Measurements from ENCODE around the gene WRNIP1.
A peak's percentile ranks its signal among the peaks of the same experiment; 100 is the strongest.

The WRNIP1 gene

GRCh38 chr6:2765166-2765895, at the start of gene WRNIP1:
TSS of gene WRNIP1 (plus strand) at chr6:2765393. CDS start at chr6:2765623, 230 bp downstream.
- no peaks in the 10 kb centered on the region for H3K27me3 ChIP-seq
- peak within 1 kb of the TSS; percentile 93 to 95 for H3K27ac ChIP-seq
- no peaks in the 10 kb centered on the region for H3K9me3 ChIP-seq
- peak within 1 kb of the TSS; percentile 81 to 91 for H3K4me3 ChIP-seq
- H3K36me3 ChIP-seq: peaks cover 0 to 5% (median 3%) of the 10 kb centered on the region in 3 donors
- DNase-seq: peak; percentile 99 to 100
- TF ChIP-seq CTCF (IDR thresholded peaks at IDR 0.05): peak; percentile 63 to 83
- H3K4me1 ChIP-seq: peaks cover 0 to 42% (median 24%) of the 10 kb centered on the region in 4 donors
- intact Hi-C loops (cut with DNase I; ENCODE audit: low total_unique reads): no loop called here

- intact Hi-C loops (cut with DNase I; ENCODE audit: low total_unique reads): no loop called here
- Histone ChIP-seq H3K27me3 (no peaks in the 10 kb centered on the region), H3K4me1 (no peaks in the 10 kb centered on the region), H3K36me3 (no peaks in the 10 kb centered on the region), H3K9me3 (no peaks in the 10 kb centered on the region), H3K4me3 (no peak overlapping the region), H3K27ac (no peak overlapping the region)
- no peak for TF ChIP-seq CTCF (IDR thresholded peaks at IDR 0.05)
- DNase-seq: no peak
Measured at GRCh38 chr6:2715737-2716136, 49.5 kb upstream of the WRNIP1 start.

GRCh38 chr6:2716936-2717700, 48.1 kb upstream of the WRNIP1 start:
- Histone ChIP-seq H3K36me3 (no peaks in the 10 kb centered on the region), H3K4me1 (no peaks in the 10 kb centered on the region), H3K9me3 (no peaks in the 10 kb centered on the region), H3K27me3 (no peaks in the 10 kb centered on the region), H3K4me3 (no peak overlapping the region), H3K27ac (no peak overlapping the region)
- TF ChIP-seq CTCF (IDR thresholded peaks at IDR 0.05): no peak
- DNase-seq: no peak
- intact Hi-C loops (cut with DNase I; ENCODE audit: low total_unique reads): no loop called here

GRCh38 chr6:2718334-2719092, 46.7 kb upstream of the WRNIP1 start:
- Histone ChIP-seq H3K36me3 (no peaks in the 10 kb centered on the region), H3K9me3 (no peaks in the 10 kb centered on the region), H3K27ac (no peak overlapping the region), H3K27me3 (no peaks in the 10 kb centered on the region), H3K4me1 (no peaks in the 10 kb centered on the region), H3K4me3 (no peak overlapping the region)
- no peak for DNase-seq
- intact Hi-C loops (cut with DNase I; ENCODE audit: low total_unique reads): no loop called here
- TF ChIP-seq CTCF (IDR thresholded peaks at IDR 0.05): no peak

- intact Hi-C loops (cut with DNase I; ENCODE audit: low total_unique reads): no loop called here
- Histone ChIP-seq H3K27me3 (no peaks in the 10 kb centered on the region), H3K4me3 (no peak overlapping the region), H3K4me1 (no peaks in the 10 kb centered on the region), H3K36me3 (no peaks in the 10 kb centered on the region), H3K9me3 (no peaks in the 10 kb centered on the region), H3K27ac (no peak overlapping the region)
- DNase-seq: no peak
- no peak for TF ChIP-seq CTCF (IDR thresholded peaks at IDR 0.05)
Measured at GRCh38 chr6:2719093-2719455, 46.1 kb upstream of the WRNIP1 start.

Measured in tibial artery (tissue), 4 donors.